SK-N-SH (cell line): ENCODE data around the gene MAG. TPM values are rescaled to one million over a fixed set of nuclear protein-coding genes. Genes with fewer than 3 reads are reported as not detected.

Source experiments
- CTCF ChIA-PET: fragments of 300-600, 350-600 bp; formaldehyde crosslinking; extraction: SDS; loops from one replicate; lab custom pipeline; 2021; lab: Yijun Ruan, JAX
- POLR2A ChIA-PET: fragments of 350-600 bp; sonication (Branson Sonifier 250); formaldehyde crosslinking; extraction: SDS; loops from one replicate; lab custom pipeline; 2020; ENCODE audit warnings: antibody characterized with exemption, inconsistent platforms; lab: Yijun Ruan, JAX
- DNase-seq: peaks from one replicate; pipeline ENCODE4 v3.0.0; 2012
- H2AFZ ChIP-seq: fragments of 200-600 bp; sonication (generic); 2 replicates; pipeline ENCODE4 v1.8.1; 2016; ENCODE audit warnings: antibody characterized with exemption, mild to moderate bottlenecking, low read depth
- H3F3A ChIP-seq: fragments of 200-600 bp; sonication (generic); replicated peaks from 2 replicates; pipeline ENCODE3; 2016; ENCODE audit warnings: antibody characterized with exemption, mild to moderate bottlenecking; ENCODE audit not compliant: insufficient read depth
- H3K27ac ChIP-seq, 2 experiments: fragments of 200-500 bp in 1 of 2; fragments of 200-600 bp in 1 of 2; sonication (Bioruptor generic) in 1 of 2; sonication (generic), shearing (Covaris generic) in 1 of 2; 2 replicates each; pipeline versions ENCODE4 v1.5.1 to v1.6.1; 2014 to 2016; ENCODE audit warnings: low read depth in 2 of 2, inconsistent platforms in 1 of 2, low read length in 1 of 2, mild to moderate bottlenecking in 1 of 2, mixed read lengths in 1 of 2
- H3K27me3 ChIP-seq: fragments of 200-600 bp; sonication (generic), shearing (Covaris generic); 2 replicates; pipeline ENCODE4 v1.6.1; 2016; ENCODE audit warnings: mixed run types; ENCODE audit not compliant: insufficient read depth
- H3K36me3 ChIP-seq, 2 experiments: fragments of 200-500 bp in 1 of 2; fragments of 200-600 bp in 1 of 2; sonication (Bioruptor generic) in 1 of 2; sonication (generic) in 1 of 2; replicated peaks in 1 of 2; 2 replicates each; pipeline versions ENCODE3 to v1.5.1; 2014 to 2016; ENCODE audit warnings: low read length in 1 of 2, mild to moderate bottlenecking in 1 of 2; ENCODE audit not compliant: insufficient read depth in 2 of 2, control insufficient read depth in 1 of 2
- H3K4me1 ChIP-seq, 2 experiments: fragments of 200-500 bp in 1 of 2; fragments of 200-600 bp in 1 of 2; sonication (Bioruptor generic) in 1 of 2; sonication (generic), shearing (Covaris generic) in 1 of 2; 2 replicates each; pipeline versions ENCODE4 v1.5.1 to v1.6.1; 2014 to 2016; ENCODE audit warnings: low read depth in 1 of 2, low read length in 1 of 2, mixed run types in 1 of 2; ENCODE audit not compliant: insufficient read depth in 2 of 2, control insufficient read depth in 1 of 2
- H3K4me2 ChIP-seq: fragments of 200-600 bp; sonication (generic), shearing (Covaris generic); 2 replicates; pipeline ENCODE4 v1.6.1; 2017; ENCODE audit warnings: mixed run types
- H3K4me3 ChIP-seq, 2 experiments: fragments of 200-500 bp in 1 of 2; fragments of 200-600 bp in 1 of 2; sonication (Bioruptor generic) in 1 of 2; sonication (generic), shearing (Covaris generic) in 1 of 2; 2 replicates each; pipeline versions ENCODE4 v1.5.1 to v1.8.1; 2014 to 2016; ENCODE audit warnings: low read depth in 2 of 2, inconsistent platforms in 1 of 2, low read length in 1 of 2, mild to moderate bottlenecking in 1 of 2, mixed read lengths in 1 of 2, moderate library complexity in 1 of 2
- H3K79me2 ChIP-seq: fragments of 200-600 bp; sonication (generic); 2 replicates; pipeline ENCODE4 v1.8.1; 2017; ENCODE audit warnings: mild to moderate bottlenecking; ENCODE audit not compliant: insufficient read depth
- H3K9ac ChIP-seq: fragments of 200-600 bp; sonication (generic); 2 replicates; pipeline ENCODE4 v1.6.1; 2017; ENCODE audit warnings: mixed run types
- H3K9me2 ChIP-seq: fragments of 200-600 bp; sonication (generic); 2 replicates; pipeline ENCODE4 v1.6.1; 2017; ENCODE audit warnings: mixed run types
- H3K9me3 ChIP-seq: fragments of 200-600 bp; sonication (generic); 2 replicates; pipeline ENCODE4 v1.6.1; 2017; ENCODE audit warnings: mixed run types, mild to moderate bottlenecking, moderate library complexity
- H4K20me1 ChIP-seq: fragments of 200-600 bp; sonication (generic); 2 replicates; pipeline ENCODE4 v1.6.1; 2017; ENCODE audit warnings: mild to moderate bottlenecking, mixed run types; ENCODE audit not compliant: insufficient read depth
- CTCF ChIP-seq: fragments of 200-600 bp; sonication (generic); IDR thresholded peaks from 2 replicates; pipeline ENCODE4 v1.6.1; 2017; ENCODE audit warnings: antibody characterized with exemption, mild to moderate bottlenecking, moderate library complexity
- EP300 ChIP-seq, 2 experiments: IDR thresholded peaks; 2 replicates each; pipeline versions ENCODE4 v1.4.0 to v1.6.1; 2012; ENCODE audit warnings: borderline replicate concordance in 1 of 2, low read depth in 1 of 2, low read length in 1 of 2
- EZH2phosphoT487 ChIP-seq: fragments of 200-600 bp; sonication (generic); IDR thresholded peaks from 2 replicates; pipeline ENCODE4 v1.6.1; 2017; ENCODE audit warnings: low read depth, mixed run types, mild to moderate bottlenecking, antibody characterized with exemption, moderate library complexity, borderline replicate concordance
- GABPA ChIP-seq: IDR thresholded peaks from 2 replicates; pipeline ENCODE4 v1.4.0; 2012; ENCODE audit warnings: low read depth, mild to moderate bottlenecking
- GATA2 ChIP-seq: sonication (generic); formaldehyde crosslinking; IDR thresholded peaks from 2 replicates; pipeline ENCODE4 v1.5.0; 2020; ENCODE audit warnings: mild to moderate bottlenecking, missing genetic modification reagents
- MEF2A ChIP-seq: IDR thresholded peaks from 2 replicates; pipeline ENCODE4 v1.4.0; 2012; ENCODE audit warnings: low read depth, borderline replicate concordance
- NRF1 ChIP-seq: IDR thresholded peaks from 2 replicates; pipeline ENCODE4 v1.6.1; 2012; ENCODE audit warnings: low read depth, mild to moderate bottlenecking, low read length
- POLR2AphosphoS5 ChIP-seq: IDR thresholded peaks from 2 replicates; pipeline ENCODE4 v1.6.1; 2012; ENCODE audit warnings: low read depth, low read length
- RCOR1 ChIP-seq: fragments of 150-350 bp; IDR thresholded peaks from 2 replicates; pipeline ENCODE4 v1.6.1; 2017; ENCODE audit warnings: antibody characterized with exemption, low read length
- SIN3A ChIP-seq: IDR thresholded peaks from 2 replicates; pipeline ENCODE4 v1.6.1; 2012; ENCODE audit warnings: low read depth, mild to moderate bottlenecking, low read length, moderate library complexity, borderline replicate concordance
- SMC3 ChIP-seq: IDR thresholded peaks from 2 replicates; pipeline ENCODE4 v1.6.1; 2012; ENCODE audit warnings: low read depth, low read length, improper control_type of control experiment
- TEAD4 ChIP-seq: IDR thresholded peaks from 2 replicates; pipeline ENCODE4 v1.4.0; 2012; ENCODE audit warnings: mild to moderate bottlenecking, borderline replicate concordance; ENCODE audit not compliant: insufficient read depth
- USF1 ChIP-seq: IDR thresholded peaks from 2 replicates; pipeline ENCODE4 v1.4.0; 2012; ENCODE audit warnings: low read depth, borderline replicate concordance
- YY1 ChIP-seq: IDR thresholded peaks from 2 replicates; pipeline ENCODE4 v1.4.0; 2012; ENCODE audit warnings: low read depth, mild to moderate bottlenecking
- WGBS: methylation state at CpG from one replicate; pipeline ENCODE4 v1.1.6; 2017; ENCODE audit warnings: low lambda C conversion rate; 5-methylcytosine and 5-hydroxymethylcytosine counted together
- polyA plus RNA-seq, 3 experiments: library from polyadenylated mRNA; depleted of rRNA; stranded (reverse); fragments of >200 nt; gene quantifications; 2 replicates each; pipeline ENCODE4 v1.2.3, GENCODE V29; 2012
- TF ChIP-seq, protein P1 (sequence below): IDR thresholded peaks from 2 replicates; pipeline ENCODE4 v1.4.0; 2012; ENCODE audit warnings: low read depth

Gene MAG
- polyA plus RNA-seq, 1 of the 3 experiments (the other 2 are of a cell fraction), result not detected

- H2AFZ ChIP-seq, result 0 out of 2 replicates have a peak overlapping the region, but pooled peaks have one; percentile 35
- H3K79me2 ChIP-seq, result no peaks in the 10 kb centered on the region
- H3K9ac ChIP-seq, result no peak overlapping the region
- H3K27me3 ChIP-seq, result no peaks in the 10 kb centered on the region
- no peaks in the 10 kb centered on the region for H4K20me1 ChIP-seq
- ChIA-PET CTCF (interaction anchor here (0.7 kb wide), 1 partner anchor 52 kb away, joined by 3 read pairs; no protein-coding TSS in a partner anchor), POLR2A (no interaction called here)
- TF ChIP-seq USF1 (peak; percentile 45; the same call in 1 of the 2 replicates), CTCF (no peak)
- TF ChIP-seq, protein P1, sequence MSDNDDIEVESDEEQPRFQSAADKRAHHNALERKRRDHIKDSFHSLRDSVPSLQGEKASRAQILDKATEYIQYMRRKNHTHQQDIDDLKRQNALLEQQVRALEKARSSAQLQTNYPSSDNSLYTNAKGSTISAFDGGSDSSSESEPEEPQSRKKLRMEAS, result peak; percentile 62; the same call in 1 of the 2 replicates
- 53% methylated on average over 15 of the region's 16 CpGs for WGBS
- no peak overlapping the region for H3K4me3 ChIP-seq
- DNase-seq, result no peak
- H3K4me2 ChIP-seq, result no peak overlapping the region
- no peaks in the 10 kb centered on the region for H3K4me1 ChIP-seq
- no peaks in the 10 kb centered on the region for H3K36me3 ChIP-seq
- no peaks in the 10 kb centered on the region for H3F3A ChIP-seq
- H3K9me3 ChIP-seq, result no peaks in the 10 kb centered on the region
- no peaks in the 10 kb centered on the region for H3K9me2 ChIP-seq
- H3K27ac ChIP-seq, result no peak overlapping the region
Observed at GRCh38 chr19:35318679-35319448, 26.9 kb downstream of the MAG start.

- no peaks in the 10 kb centered on the region for H3F3A ChIP-seq
- no peak overlapping the region for H3K9ac ChIP-seq
- H3K79me2 ChIP-seq, result no peaks in the 10 kb centered on the region
- H3K4me1 ChIP-seq, result no peaks in the 10 kb centered on the region
- H3K4me3 ChIP-seq, result no peak overlapping the region
- H4K20me1 ChIP-seq, result no peaks in the 10 kb centered on the region
- no peak overlapping the region for H2AFZ ChIP-seq
- H3K36me3 ChIP-seq, result no peaks in the 10 kb centered on the region
- CTCF ChIA-PET, result interaction anchor here (0.9 kb wide), 1 partner anchor 16 kb away, joined by 4 read pairs; no protein-coding TSS in a partner anchor
- H3K27me3 ChIP-seq, result 0 out of 2 replicates have a peak, but pooled peaks cover 4% of the 10 kb centered on the region
- H3K27ac ChIP-seq, result no peak overlapping the region
- TF ChIP-seq POLR2AphosphoS5 (no peak), GATA2 (CRISPR knock-in tag) (no peak), NRF1 (no peak), TEAD4 (no peak), EP300 (IDR thresholded peaks at IDR 0.05; ENCODE audit: borderline replicate concordance in 1 of 2, low read depth in 1 of 2, low read length in 1 of 2) (no peak), YY1 (no peak), MEF2A (no peak), CTCF (no peak), RCOR1 (no peak), GABPA (no peak), SMC3 (no peak), SIN3A (no peak), EZH2phosphoT487 (no peak)
- TF ChIP-seq, protein P1, result no peak
- TF ChIP-seq, all 33 proteins: peak for 0
- POLR2A ChIA-PET, result no interaction called here
- H3K9me2 ChIP-seq, result no peaks in the 10 kb centered on the region
- no peak overlapping the region for H3K4me2 ChIP-seq
- no peaks in the 10 kb centered on the region for H3K9me3 ChIP-seq
- no peak for DNase-seq
- 46% methylated on average over 12 of the region's 12 CpGs for WGBS
Observed at GRCh38 chr19:35320065-35320713, 28.2 kb downstream of the MAG start.
